Peyer's patch (tissue), 4 donors: ENCODE results near the gene ARHGEF26. TPM values are rescaled to one million over a fixed set of nuclear protein-coding genes. Genes with fewer than 3 reads are reported as not detected.

Experiments used
- DNase-seq, 3 donors: peaks; one replicate each; pipeline ENCODE4 v3.0.0-alpha.2; 2017 to 2019
- H3K27ac ChIP-seq, 4 donors: fragments of 200-600 bp; sonication (generic); one replicate each; pipeline ENCODE4 v1.5.1; 2016 to 2019
- H3K27me3 ChIP-seq, 2 donors: fragments of 200-600 bp; sonication (generic); one replicate each; pipeline ENCODE4 v1.5.1; 2019
- H3K36me3 ChIP-seq, 3 donors: fragments of 200-600 bp; sonication (generic); one replicate each; pipeline ENCODE4 v1.5.1; 2016 to 2019
- H3K4me1 ChIP-seq, 4 donors: fragments of 200-600 bp; sonication (generic); one replicate each; pipeline ENCODE4 v1.5.1; 2016 to 2019
- H3K4me3 ChIP-seq, 4 donors: fragments of 200-600 bp; sonication (generic); 1 replicate in 3 of 4; 2 replicates in 1 of 4; pipeline ENCODE4 v1.5.1; 2016 to 2019; ENCODE audit warnings: mild to moderate bottlenecking in 1 of 4
- H3K9me3 ChIP-seq, 4 donors: fragments of 200-600 bp; sonication (generic); one replicate each; pipeline ENCODE4 v1.5.1; 2016 to 2019; ENCODE audit warnings: mild to moderate bottlenecking in 1 of 4
- POLR2A ChIP-seq, 2 donors: fragments of 450-650 bp; IDR thresholded peaks; one replicate each; pipeline ENCODE4 v1.5.1; 2017; ENCODE audit warnings: antibody characterized with exemption in 2 of 2, mild to moderate bottlenecking in 2 of 2, moderate library complexity in 2 of 2
- total RNA-seq, 4 donors: library from RNA; depleted of rRNA; stranded (reverse); fragments of >200 nt; gene quantifications; one replicate each; pipeline ENCODE4 v1.1.0, GENCODE V29; 2016
- TF ChIP-seq, protein P1 (sequence below), 6 experiments: fragments of 450-650 bp in 4 of 6; fragments of 200-600 bp in 2 of 6; sonication (generic) in 1 of 6; IDR thresholded peaks; one replicate each; pipeline ENCODE4 v1.5.1; 2017 to 2019; ENCODE audit warnings: antibody characterized with exemption in 6 of 6, mild to moderate bottlenecking in 3 of 6, moderate library complexity in 1 of 6

ARHGEF26 gene
- total RNA-seq, 4 donors from 2014 or later: 19.0 to 55.2 (median 27.8) TPM

- Histone ChIP-seq H3K4me3 (no peak overlapping the region), H3K27me3 (no peaks in the 10 kb centered on the region), H3K4me1 (no peaks in the 10 kb centered on the region), H3K36me3 (peaks cover 0 to 55% (median 0%) of the 10 kb centered on the region in 3 donors), H3K9me3 (no peaks in the 10 kb centered on the region), H3K27ac (no peak overlapping the region)
- TF ChIP-seq, protein P1, sequence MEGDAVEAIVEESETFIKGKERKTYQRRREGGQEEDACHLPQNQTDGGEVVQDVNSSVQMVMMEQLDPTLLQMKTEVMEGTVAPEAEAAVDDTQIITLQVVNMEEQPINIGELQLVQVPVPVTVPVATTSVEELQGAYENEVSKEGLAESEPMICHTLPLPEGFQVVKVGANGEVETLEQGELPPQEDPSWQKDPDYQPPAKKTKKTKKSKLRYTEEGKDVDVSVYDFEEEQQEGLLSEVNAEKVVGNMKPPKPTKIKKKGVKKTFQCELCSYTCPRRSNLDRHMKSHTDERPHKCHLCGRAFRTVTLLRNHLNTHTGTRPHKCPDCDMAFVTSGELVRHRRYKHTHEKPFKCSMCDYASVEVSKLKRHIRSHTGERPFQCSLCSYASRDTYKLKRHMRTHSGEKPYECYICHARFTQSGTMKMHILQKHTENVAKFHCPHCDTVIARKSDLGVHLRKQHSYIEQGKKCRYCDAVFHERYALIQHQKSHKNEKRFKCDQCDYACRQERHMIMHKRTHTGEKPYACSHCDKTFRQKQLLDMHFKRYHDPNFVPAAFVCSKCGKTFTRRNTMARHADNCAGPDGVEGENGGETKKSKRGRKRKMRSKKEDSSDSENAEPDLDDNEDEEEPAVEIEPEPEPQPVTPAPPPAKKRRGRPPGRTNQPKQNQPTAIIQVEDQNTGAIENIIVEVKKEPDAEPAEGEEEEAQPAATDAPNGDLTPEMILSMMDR (IDR thresholded peaks at IDR 0.05): no peak
- TF ChIP-seq POLR2A (IDR thresholded peaks at IDR 0.05): no peak
- no peak for DNase-seq
These were observed 152.2 kb downstream of the ARHGEF26 start for GRCh38 chr3:154273381-154273780.

- H3K27ac ChIP-seq: no peak overlapping the region
- H3K36me3 ChIP-seq: peaks cover 0 to 62% (median 0%) of the 10 kb centered on the region in 3 donors
- no peaks in the 10 kb centered on the region for H3K27me3 ChIP-seq
- H3K4me3 ChIP-seq: no peak overlapping the region
- no peaks in the 10 kb centered on the region for H3K4me1 ChIP-seq
- DNase-seq: no peak
- no peak for TF ChIP-seq POLR2A (IDR thresholded peaks at IDR 0.05)
- TF ChIP-seq, protein P1 (IDR thresholded peaks at IDR 0.05): no peak
- no peaks in the 10 kb centered on the region for H3K9me3 ChIP-seq
These were observed 153.2 kb downstream of the ARHGEF26 start for GRCh38 chr3:154274348-154274747.

GRCh38 chr3:154275292-154275691 lies 154.1 kb downstream of the ARHGEF26 start:
- H3K4me3 ChIP-seq: no peak overlapping the region
- H3K4me1 ChIP-seq: no peaks in the 10 kb centered on the region
- H3K27me3 ChIP-seq: no peaks in the 10 kb centered on the region
- no peak overlapping the region for H3K27ac ChIP-seq
- H3K9me3 ChIP-seq: no peaks in the 10 kb centered on the region
- TF ChIP-seq POLR2A (IDR thresholded peaks at IDR 0.05): no peak
- TF ChIP-seq, protein P1 (IDR thresholded peaks at IDR 0.05): no peak
- H3K36me3 ChIP-seq: peaks cover 0 to 61% (median 0%) of the 10 kb centered on the region in 3 donors
- DNase-seq: no peak

DNA sequence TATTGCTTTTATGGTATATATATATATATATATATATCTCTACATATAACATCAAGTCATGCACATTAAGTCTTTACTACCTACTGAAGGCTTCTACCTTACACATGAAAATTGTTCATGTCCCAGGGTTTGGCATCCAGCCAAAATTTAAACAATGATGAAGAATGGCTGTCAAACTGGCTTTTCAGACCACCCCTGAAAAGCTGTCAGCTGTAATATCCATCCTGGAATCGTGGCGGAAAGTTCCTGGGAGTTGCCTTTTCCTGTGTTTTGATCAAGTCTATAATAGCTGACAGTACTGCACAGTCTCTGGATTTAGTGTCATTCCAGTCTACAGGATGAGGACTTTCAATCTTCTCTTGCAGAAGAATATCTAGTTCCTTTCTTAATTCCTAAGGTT lies 154.8 kb downstream of the ARHGEF26 start:
- H3K36me3 ChIP-seq: peaks cover 0 to 63% (median 0%) of the 10 kb centered on the region in 3 donors

GRCh38 chr3:154280161-154280560 lies 159.0 kb downstream of the ARHGEF26 start:
- H3K27ac ChIP-seq: no peak overlapping the region
- H3K36me3 ChIP-seq: peaks cover 0 to 80% (median 0%) of the 10 kb centered on the region in 3 donors
- no peaks in the 10 kb centered on the region for H3K27me3 ChIP-seq
- TF ChIP-seq, protein P1 (IDR thresholded peaks at IDR 0.05): no peak
- TF ChIP-seq POLR2A (IDR thresholded peaks at IDR 0.05): no peak
- H3K9me3 ChIP-seq: no peaks in the 10 kb centered on the region
- H3K4me1 ChIP-seq: no peaks in the 10 kb centered on the region
- DNase-seq: no peak
- no peak overlapping the region for H3K4me3 ChIP-seq

More for the DNA sequence above, 154.8 kb downstream of the ARHGEF26 start:
- TF ChIP-seq, protein P1 (IDR thresholded peaks at IDR 0.05): no peak
- no peak for TF ChIP-seq POLR2A (IDR thresholded peaks at IDR 0.05)
- no peaks in the 10 kb centered on the region for H3K27me3 ChIP-seq
- no peaks in the 10 kb centered on the region for H3K9me3 ChIP-seq
- no peaks in the 10 kb centered on the region for H3K4me1 ChIP-seq
- DNase-seq: no peak
- H3K4me3 ChIP-seq: no peak overlapping the region
- H3K27ac ChIP-seq: no peak overlapping the region

DNA sequence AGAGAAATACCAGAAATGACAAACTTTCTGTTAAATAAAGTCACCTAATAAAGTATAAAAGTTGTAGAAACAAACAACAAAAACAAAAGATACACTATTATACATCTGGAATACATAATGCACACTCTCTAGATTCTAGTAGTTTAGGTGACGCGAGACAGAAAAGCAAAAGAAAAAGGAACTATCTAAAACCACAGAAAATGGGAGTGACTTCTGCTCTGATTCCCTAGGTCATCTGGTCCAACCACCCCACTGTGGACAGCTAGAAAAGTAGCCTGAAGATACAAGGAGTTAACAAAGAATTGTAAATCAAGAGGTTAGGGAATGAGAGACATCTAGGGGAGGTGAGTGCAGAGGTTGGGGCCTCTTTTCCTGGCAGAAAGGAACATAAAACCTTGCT lies 164.0 kb downstream of the ARHGEF26 start:
- TF ChIP-seq, protein P1 (IDR thresholded peaks at IDR 0.05): no peak
- no peak for TF ChIP-seq POLR2A (IDR thresholded peaks at IDR 0.05)
- no peaks in the 10 kb centered on the region for H3K27me3 ChIP-seq
- no peak for DNase-seq
- H3K36me3 ChIP-seq: peaks cover 0 to 86% (median 0%) of the 10 kb centered on the region in 3 donors
- H3K4me3 ChIP-seq: no peak overlapping the region
- no peaks in the 10 kb centered on the region for H3K4me1 ChIP-seq
- no peaks in the 10 kb centered on the region for H3K9me3 ChIP-seq
- no peak overlapping the region for H3K27ac ChIP-seq
